T-cell (primary cell): ENCODE data around the gene SLC43A2. TPM values are rescaled to one million over a fixed set of nuclear protein-coding genes. Genes with fewer than 3 reads are reported as not detected.
"Not testable (repeated sequence)": the region's sequence is repeated elsewhere in the genome, so short reads cannot be mapped to it uniquely, and the experiment has no call there.

Experiments
- ATAC-seq, 4 experiments: fragments of 200-7000 bp in 3 of 4; fragments of 150-1000 bp in 1 of 4; cut with Tn5 transposase; replicated peaks in 1 of 4; 1 replicate in 3 of 4; 2 replicates in 1 of 4; pipeline ENCODE4 v1.10.0; 2021; ENCODE audit warnings: moderate library complexity in 3 of 4, mild to moderate bottlenecking in 2 of 4, moderate number of reproducible peaks in 1 of 4
- CTCF ChIA-PET, 2 donors: fragments of 300-600 bp; sonication (Branson Sonifier 250); formaldehyde crosslinking; loops; one replicate each; lab custom pipeline; 2022; ENCODE audit warnings: antibody characterized with exemption in 2 of 2; lab: Charles Lee
- POLR2A ChIA-PET, 2 donors: fragments of 300-600 bp; sonication (Branson Sonifier 250); formaldehyde crosslinking; loops; one replicate each; lab custom pipeline; 2022; ENCODE audit warnings: antibody characterized with exemption in 2 of 2; lab: Charles Lee
- DNase-seq, 35 experiments: peaks; one replicate each; pipeline versions ENCODE4 v3.0.0 to v3.0.0-alpha.2; 2013 to 2023
- H3K27ac ChIP-seq: one replicate; pipeline ENCODE4 v1.5.1; 2013; ENCODE audit warnings: low read length
- H3K27me3 ChIP-seq, 2 experiments: replicated peaks in 1 of 2; 1 replicate in 1 of 2; 2 replicates in 1 of 2; pipeline versions ENCODE4 v1.6.1 to v1.7.0; 2013; ENCODE audit warnings: low read length in 1 of 2, mixed read lengths in 1 of 2; ENCODE audit not compliant: control insufficient read depth in 2 of 2, insufficient read depth in 2 of 2; ENCODE audit errors: extremely low read depth in 1 of 2
- H3K36me3 ChIP-seq, 2 donors: 1 replicate in 1 of 2; 2 replicates in 1 of 2; pipeline versions ENCODE4 v1.6.1 to v1.7.0; 2013; ENCODE audit warnings: low read length in 1 of 2; ENCODE audit not compliant: control insufficient read depth in 2 of 2, insufficient read depth in 1 of 2; ENCODE audit errors: extremely low read depth in 1 of 2
- H3K4me1 ChIP-seq, 2 experiments: 1 replicate in 1 of 2; 2 replicates in 1 of 2; pipeline versions ENCODE4 v1.6.1 to v1.7.0; 2013; ENCODE audit warnings: low read length in 2 of 2, mixed read lengths in 1 of 2; ENCODE audit not compliant: insufficient read depth in 2 of 2, control insufficient read depth in 1 of 2; ENCODE audit errors: extremely low read depth in 1 of 2
- H3K4me3 ChIP-seq, 2 donors: 1 replicate in 1 of 2; 2 replicates in 1 of 2; pipeline versions ENCODE4 v1.5.1 to v1.7.0; 2013; ENCODE audit warnings: mild to moderate bottlenecking in 2 of 2, low read length in 1 of 2, moderate library complexity in 1 of 2; ENCODE audit not compliant: control insufficient read depth in 1 of 2; ENCODE audit errors: extremely low read depth in 1 of 2
- H3K9me3 ChIP-seq: 2 replicates; pipeline ENCODE4 v1.7.0; 2013
- H3K27ac Mint-ChIP-seq, 2 donors: one replicate each; pipeline ENCODE4 v1.8.0; 2020 to 2021; ENCODE audit warnings: mild to moderate bottlenecking in 2 of 2, mixed read lengths in 2 of 2
- H3K27me3 Mint-ChIP-seq, 2 donors: one replicate each; pipeline ENCODE4 v1.8.0; 2021 to 2022; ENCODE audit warnings: mixed read lengths in 2 of 2
- H3K36me3 Mint-ChIP-seq: one replicate; pipeline ENCODE4 v1.8.0; 2021; ENCODE audit warnings: mixed read lengths
- H3K4me1 Mint-ChIP-seq, 3 donors: one replicate each; pipeline ENCODE4 v1.8.0; 2020 to 2022; ENCODE audit warnings: mixed read lengths in 3 of 3, mild to moderate bottlenecking in 1 of 3
- H3K4me3 Mint-ChIP-seq, 3 donors: one replicate each; pipeline ENCODE4 v1.8.0; 2020 to 2022; ENCODE audit warnings: mild to moderate bottlenecking in 3 of 3, mixed read lengths in 3 of 3, moderate library complexity in 3 of 3
- H3K9me3 Mint-ChIP-seq, 3 donors: one replicate each; pipeline ENCODE4 v1.8.0; 2020 to 2022; ENCODE audit warnings: mixed read lengths in 3 of 3
- WGBS: methylation state at CpG from one replicate; pipeline ENCODE4 v1.1.5; 2013; ENCODE audit warnings: missing lambda C conversion rate; ENCODE audit not compliant: insufficient coverage; 5-methylcytosine and 5-hydroxymethylcytosine counted together
- total RNA-seq, 35 experiments: library from RNA in 6 of 35; stranded (reverse) in 6 of 35; fragments of 120-200 nt in 1 of 35; gene quantifications; one replicate each; pipeline versions ENCODE4 v1.2.1 to v1.2.4 and lab custom pipeline; 2013 to 2026

The SLC43A2 gene
- total RNA-seq (10 to 100 TPM in 1 of 5 donors, 1 to 10 TPM in 4; 3.8 to 14.7 (median 7.8) TPM), total RNA-seq (lab: John Stamatoyannopoulos, UW) (3.5 to 55.2 (median 6.5) reads per million in 29 experiments)
- total RNA-seq (2013) = 2.8 TPM

GRCh38 chr17:1627982-1628855, at the start of gene SLC43A2:
Gene SLC43A2 (minus strand): TSS chr17:1628834. CDS start chr17:1627874, 960 bp downstream.
- H3K36me3 ChIP-seq = no peaks in the 10 kb centered on the region
- Mint-ChIP-seq H3K4me1 (peaks cover 16 to 27% (median 24%) of the 10 kb centered on the region in 3 donors), H3K27ac (peak within 1 kb of the TSS; percentile 83 to 88), H3K9me3 (no peaks in the 10 kb centered on the region), H3K36me3 (no peaks in the 10 kb centered on the region), H3K27me3 (peaks cover 0 to 7% of the 10 kb centered on the region in 2 donors), H3K4me3 (peak within 1 kb of the TSS; percentile 92 to 94 (median 93))
- DNase-seq = peak; percentile 35 to 83 (median 61)
- no peaks in the 10 kb centered on the region for H3K9me3 ChIP-seq
- H3K27me3 ChIP-seq = peaks cover 0 to 25% of the 10 kb centered on the region in 2 experiments
- peak within 1 kb of the TSS; percentile 69 for H3K27ac ChIP-seq
- peak; percentile 81 to 89 (median 84) for ATAC-seq
- ChIA-PET CTCF (interaction anchor here in 1 of 2 donors (1.3 kb wide), 1 partner anchor 21 kb away, joined by 3 read pairs; the partner anchor contains the start of gene RILP), POLR2A (interaction anchor here in 1 of 2 donors (0.5 to 0.6 kb wide), 2 partner anchors 46 to 80 kb away, joined by 3 to 6 read pairs; no protein-coding TSS in a partner anchor)
- under 1% methylated on average over 95 of the region's 95 CpGs for WGBS
- H3K4me3 ChIP-seq = peak within 1 kb of the TSS; percentile 75 to 80
- peaks cover 9 to 28% of the 10 kb centered on the region in 2 experiments for H3K4me1 ChIP-seq

GRCh38 chr17:1676401-1676800, 47.8 kb upstream of the SLC43A2 start:
- no peak for DNase-seq
- peaks cover 0 to 9% of the 10 kb centered on the region in 2 experiments for H3K4me1 ChIP-seq
- POLR2A ChIA-PET = no interaction called here
- no peaks in the 10 kb centered on the region for H3K27me3 ChIP-seq
- H3K9me3 ChIP-seq = no peaks in the 10 kb centered on the region
- H3K27ac ChIP-seq = no peak overlapping the region
- CTCF ChIA-PET = interaction anchor here in 1 of 2 donors (0.6 kb wide), 1 partner anchor 23 kb away, joined by 3 read pairs; no protein-coding TSS in a partner anchor
- peaks cover 25 to 32% (median 28%) of the 10 kb centered on the region in 3 donors for H3K4me1 Mint-ChIP-seq
- peaks cover 67% of the 10 kb centered on the region for H3K36me3 Mint-ChIP-seq
- peaks cover 24 to 96% of the 10 kb centered on the region in 2 donors for H3K36me3 ChIP-seq
- no peaks in the 10 kb centered on the region for H3K9me3 Mint-ChIP-seq
- WGBS = 97% methylated on average over 13 of the region's 13 CpGs
- H3K27me3 Mint-ChIP-seq = no peaks in the 10 kb centered on the region
- ATAC-seq = no peak
- H3K4me3 Mint-ChIP-seq = no peak overlapping the region
- no peak overlapping the region for H3K27ac Mint-ChIP-seq
- no peak overlapping the region for H3K4me3 ChIP-seq

GRCh38 chr17:1673041-1673785, 44.6 kb upstream of the SLC43A2 start:
- H3K4me3 Mint-ChIP-seq = no peak overlapping the region
- peaks cover 0 to 9% of the 10 kb centered on the region in 2 experiments for H3K4me1 ChIP-seq
- H3K27ac Mint-ChIP-seq = peak overlapping the region; percentile 45
- CTCF ChIA-PET = interaction anchor here (0.5 to 1.0 kb wide), 3 partner anchors 25 to 43 kb away, joined by 3 to 5 read pairs (median 3); no protein-coding TSS in a partner anchor
- H3K4me3 ChIP-seq = no peak overlapping the region
- ATAC-seq = peak in 3 of 4 experiments; percentile 16 to 41 (median 22)
- peaks cover 24 to 95% of the 10 kb centered on the region in 2 donors for H3K36me3 ChIP-seq
- peaks cover 24 to 47% (median 35%) of the 10 kb centered on the region in 3 donors for H3K4me1 Mint-ChIP-seq
- DNase-seq = peak in 9 of 35 experiments; percentile 3 to 31 (median 17)
- no peaks in the 10 kb centered on the region for H3K27me3 Mint-ChIP-seq
- H3K27ac ChIP-seq = peak overlapping the region; percentile 4
- no peaks in the 10 kb centered on the region for H3K27me3 ChIP-seq
- POLR2A ChIA-PET = no interaction called here
- WGBS = 82% methylated on average over 26 of the region's 26 CpGs
- H3K9me3 Mint-ChIP-seq = no peaks in the 10 kb centered on the region
- H3K9me3 ChIP-seq = no peaks in the 10 kb centered on the region
- H3K36me3 Mint-ChIP-seq = peaks cover 63% of the 10 kb centered on the region

DNA sequence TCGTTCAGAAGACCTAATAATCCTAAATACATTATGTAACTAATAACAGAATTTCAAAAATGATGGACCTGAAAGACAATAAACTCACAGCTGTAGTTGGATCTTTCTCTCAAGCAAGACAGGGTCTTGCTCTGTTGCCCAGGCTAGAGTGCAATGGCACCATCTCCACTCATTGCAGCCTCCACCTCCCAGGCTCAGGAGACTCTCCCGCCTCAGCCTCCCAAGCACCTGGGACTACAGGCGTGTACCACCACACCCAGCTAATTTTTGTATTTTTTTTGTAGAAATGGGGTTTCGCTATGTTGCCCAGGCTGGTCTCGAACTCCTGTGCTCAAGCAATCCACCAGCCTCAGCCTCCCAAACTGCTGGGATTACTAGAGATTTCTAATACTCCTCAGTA, 35.3 kb upstream of the SLC43A2 start:
- H3K4me3 Mint-ChIP-seq, ATAC-seq, H3K4me1 ChIP-seq, H3K4me3 ChIP-seq, POLR2A ChIA-PET, H3K9me3 Mint-ChIP-seq, H3K9me3 ChIP-seq, DNase-seq, H3K27me3 Mint-ChIP-seq, H3K27ac Mint-ChIP-seq, H3K27ac ChIP-seq, H3K27me3 ChIP-seq: not testable (repeated sequence)
- no CpG with 5 or more reads among the region's 5 CpGs for WGBS
- H3K36me3 Mint-ChIP-seq = peaks cover 46% of the 10 kb centered on the region
- peaks cover 9 to 76% of the 10 kb centered on the region in 2 donors for H3K36me3 ChIP-seq
- CTCF ChIA-PET = interaction anchor here (0.7 kb wide), 2 partner anchors 15 to 36 kb away, joined by 7 to 14 read pairs; no protein-coding TSS in a partner anchor
- peaks cover 6 to 22% (median 13%) of the 10 kb centered on the region in 3 donors for H3K4me1 Mint-ChIP-seq

GRCh38 chr17:1661045-1661444, 32.4 kb upstream of the SLC43A2 start:
- Histone ChIP-seq H3K36me3 (peaks cover 15 to 78% of the 10 kb centered on the region in 2 donors), H3K4me3 (no peak overlapping the region), H3K9me3 (no peaks in the 10 kb centered on the region), H3K27me3 (no peaks in the 10 kb centered on the region), H3K27ac (no peak overlapping the region), H3K4me1 (no peaks in the 10 kb centered on the region)
- peaks cover 55% of the 10 kb centered on the region for H3K36me3 Mint-ChIP-seq
- ChIA-PET CTCF (no interaction called here), POLR2A (no interaction called here)
- H3K4me1 Mint-ChIP-seq = peaks cover 2 to 10% (median 6%) of the 10 kb centered on the region in 3 donors
- no peaks in the 10 kb centered on the region for H3K9me3 Mint-ChIP-seq
- 98% methylated on average over 12 of the region's 12 CpGs for WGBS
- H3K27ac Mint-ChIP-seq = no peak overlapping the region
- no peaks in the 10 kb centered on the region for H3K27me3 Mint-ChIP-seq
- no peak for ATAC-seq
- no peak for DNase-seq
- H3K4me3 Mint-ChIP-seq = no peak overlapping the region
